ENCODE measurements around the gene PPM1G.

DNA sequence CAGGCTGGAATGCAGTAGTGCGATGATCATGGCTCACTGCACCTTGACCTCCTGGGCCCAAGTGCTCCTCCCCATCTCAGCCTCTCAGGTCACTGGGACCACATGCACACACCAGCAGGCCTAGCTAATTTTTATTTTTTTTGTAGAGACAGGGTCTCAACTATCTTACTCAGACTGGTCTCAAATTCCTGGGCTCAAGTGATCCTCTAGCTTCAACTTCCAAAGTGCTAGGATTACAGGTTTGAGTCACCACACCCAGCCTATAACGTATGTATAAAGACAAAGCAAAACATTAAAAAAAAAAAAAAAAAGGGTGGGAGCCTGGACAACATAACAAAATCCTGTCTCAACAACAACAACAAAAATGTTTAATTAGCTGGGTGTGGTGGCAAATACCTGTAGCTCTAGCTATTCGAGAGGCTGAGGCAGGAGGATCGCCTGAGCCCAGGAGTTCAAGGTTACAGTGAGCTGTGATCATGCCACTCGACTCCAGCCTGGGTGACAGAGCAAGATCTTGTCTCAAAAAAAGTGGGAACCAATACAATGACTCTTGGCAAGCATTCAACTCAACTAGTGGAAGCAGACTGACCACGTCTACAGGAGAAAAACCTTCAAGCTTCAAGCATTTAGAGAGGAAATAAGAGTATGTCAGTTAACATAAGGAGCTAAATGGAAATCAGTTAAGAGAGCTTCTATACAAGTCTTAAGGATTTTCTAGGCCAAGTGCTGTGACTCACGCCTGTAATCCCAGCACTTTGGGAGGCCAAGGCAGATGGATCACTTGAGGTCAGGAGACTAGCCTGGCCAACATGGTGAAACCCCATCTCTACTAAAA, 55.4 kb downstream of the PPM1G start:
- no peak for TF ChIP-seq GATA2 (IDR thresholded peaks at IDR 0.05; ENCODE audit: low read depth, low read length)
- TF ChIP-seq GATA3 (IDR thresholded peaks at IDR 0.05; ENCODE audit: low read depth, low read length) = no peak

Measured in SH-SY5Y (cell line).